COLO668 (cell line): ENCODE measurements around the gene CDH23.

ENCODE experiments used
- DNase-seq: peaks from one replicate; lab custom pipeline; 2025; ENCODE audit not compliant: unreplicated experiment; lab: John Stamatoyannopoulos, UW

Gene CDH23

DNA sequence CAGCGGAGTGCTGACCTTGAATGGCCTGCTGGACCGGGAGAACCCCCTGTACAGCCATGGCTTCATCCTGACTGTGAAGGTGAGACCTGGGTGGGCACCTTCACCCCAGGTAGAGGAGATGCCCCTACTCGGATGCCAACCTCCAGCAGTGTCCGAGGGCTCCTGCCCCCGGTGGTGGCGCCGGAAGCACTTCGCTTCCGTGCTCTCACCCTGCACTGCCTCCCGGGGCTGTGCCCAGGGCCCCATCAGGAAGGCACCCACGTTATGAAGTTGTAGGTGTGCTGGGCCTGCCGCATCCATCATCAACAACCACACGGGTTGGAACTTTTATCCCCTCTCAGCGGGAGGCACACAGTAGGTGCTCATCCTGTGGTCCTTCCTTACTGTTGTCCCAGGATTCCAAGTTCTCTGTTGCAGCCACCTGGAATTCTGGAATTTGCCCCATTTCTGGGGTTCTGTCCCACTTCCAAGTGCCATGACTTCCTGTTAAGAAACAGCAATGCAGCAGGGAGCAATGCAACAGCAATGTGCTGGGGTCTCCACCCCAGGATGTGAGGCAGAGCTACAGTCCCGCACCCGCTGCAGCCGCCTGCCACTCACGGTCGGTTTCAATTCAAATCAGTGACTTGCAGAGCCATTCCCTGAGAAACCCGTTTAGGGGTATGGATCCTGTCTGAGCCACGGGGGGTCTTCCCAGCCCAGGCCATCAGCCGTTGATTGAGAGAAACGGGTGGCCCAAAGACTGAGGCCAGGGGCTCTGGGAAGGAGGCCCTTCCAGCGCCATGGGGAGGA, 219.0 kb downstream of the CDH23 start:
- no peak for DNase-seq

- no peak for DNase-seq
These were observed 220.3 kb downstream of the CDH23 start for GRCh38 chr10:71616817-71617654.

DNA sequence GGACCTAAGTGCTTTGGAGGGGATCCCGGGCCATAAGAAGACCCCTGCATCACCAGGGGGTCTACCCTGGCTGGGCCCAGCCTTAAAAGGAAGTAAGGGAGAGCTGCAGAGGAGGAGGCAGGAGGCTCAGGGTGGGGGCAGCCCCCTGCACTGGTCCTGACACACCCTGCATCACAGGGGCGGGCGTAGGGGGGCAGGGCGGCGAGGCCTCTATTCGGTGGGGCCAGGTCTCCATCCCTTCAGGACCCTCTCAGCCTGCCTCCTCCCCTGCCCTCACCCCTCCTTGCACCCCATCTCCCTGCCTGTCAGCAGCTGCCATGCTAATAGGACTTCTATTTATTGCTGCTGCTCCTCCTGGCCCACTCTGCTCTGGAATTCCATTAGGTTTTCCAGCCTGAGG, 221.5 kb downstream of the CDH23 start:
- DNase-seq, result no peak

GRCh38 chr10:71618598-71618997, 221.9 kb downstream of the CDH23 start:
- no peak for DNase-seq

DNA sequence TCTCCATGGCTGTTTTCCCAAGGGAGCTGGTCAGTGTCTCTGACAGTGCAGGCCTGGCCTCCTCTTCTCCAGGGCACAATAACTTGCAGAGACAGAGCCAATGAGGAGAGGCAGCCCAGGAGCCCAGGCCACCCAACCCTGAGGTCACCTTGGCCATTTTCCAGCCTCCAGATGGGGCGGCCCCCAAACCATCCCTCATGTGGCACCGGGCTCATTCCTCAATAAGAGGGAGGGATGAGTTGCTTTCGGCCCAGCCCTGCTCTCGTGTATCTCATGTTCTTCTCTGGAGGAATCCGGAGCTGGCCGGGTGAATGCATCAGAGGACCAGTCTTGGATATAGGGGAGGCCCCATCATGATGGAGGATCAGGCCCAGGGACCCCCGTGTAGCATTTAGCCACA, 223.9 kb downstream of the CDH23 start:
- no peak for DNase-seq

- DNase-seq, result no peak
These were observed 224.8 kb downstream of the CDH23 start for GRCh38 chr10:71621231-71622153.

DNA sequence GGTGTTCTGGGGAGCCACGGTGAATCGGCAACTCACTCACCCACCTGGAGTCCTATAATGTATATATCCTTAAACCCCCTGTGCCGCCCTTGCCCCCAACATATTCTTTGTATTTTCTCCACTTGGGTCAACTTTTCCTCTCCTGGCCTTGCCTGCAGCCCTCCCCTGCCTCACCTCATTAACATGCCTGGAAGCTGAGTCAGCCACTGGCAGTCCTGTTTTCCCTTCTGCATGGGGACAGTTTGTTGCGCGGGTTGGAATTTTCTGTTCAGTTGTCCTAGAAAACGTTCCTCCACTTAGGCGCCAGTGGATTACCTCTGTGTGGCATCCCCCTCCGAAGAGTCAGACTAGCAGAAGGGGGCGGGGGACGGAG, 225.4 kb downstream of the CDH23 start:
- no peak for DNase-seq

DNA sequence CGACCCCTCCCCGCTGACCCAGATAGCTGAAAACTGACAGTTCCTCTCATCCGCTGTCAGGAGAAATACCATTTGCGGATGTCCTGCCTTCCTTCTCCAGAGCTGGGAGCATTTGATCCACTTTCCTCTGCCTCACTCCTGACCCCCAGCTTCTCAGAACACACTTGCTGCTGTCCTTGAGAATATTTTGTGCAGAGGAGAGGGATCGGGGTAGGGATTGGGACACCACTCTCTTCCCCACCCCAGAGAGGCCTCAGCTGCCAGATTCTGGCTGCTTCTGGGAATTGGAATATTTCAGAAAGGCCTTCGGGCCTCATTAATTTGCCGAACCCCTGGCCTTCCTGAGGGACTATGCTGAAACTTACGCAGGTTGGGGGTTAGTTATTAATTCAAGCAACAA, 225.9 kb downstream of the CDH23 start:
- DNase-seq, result no peak

DNA sequence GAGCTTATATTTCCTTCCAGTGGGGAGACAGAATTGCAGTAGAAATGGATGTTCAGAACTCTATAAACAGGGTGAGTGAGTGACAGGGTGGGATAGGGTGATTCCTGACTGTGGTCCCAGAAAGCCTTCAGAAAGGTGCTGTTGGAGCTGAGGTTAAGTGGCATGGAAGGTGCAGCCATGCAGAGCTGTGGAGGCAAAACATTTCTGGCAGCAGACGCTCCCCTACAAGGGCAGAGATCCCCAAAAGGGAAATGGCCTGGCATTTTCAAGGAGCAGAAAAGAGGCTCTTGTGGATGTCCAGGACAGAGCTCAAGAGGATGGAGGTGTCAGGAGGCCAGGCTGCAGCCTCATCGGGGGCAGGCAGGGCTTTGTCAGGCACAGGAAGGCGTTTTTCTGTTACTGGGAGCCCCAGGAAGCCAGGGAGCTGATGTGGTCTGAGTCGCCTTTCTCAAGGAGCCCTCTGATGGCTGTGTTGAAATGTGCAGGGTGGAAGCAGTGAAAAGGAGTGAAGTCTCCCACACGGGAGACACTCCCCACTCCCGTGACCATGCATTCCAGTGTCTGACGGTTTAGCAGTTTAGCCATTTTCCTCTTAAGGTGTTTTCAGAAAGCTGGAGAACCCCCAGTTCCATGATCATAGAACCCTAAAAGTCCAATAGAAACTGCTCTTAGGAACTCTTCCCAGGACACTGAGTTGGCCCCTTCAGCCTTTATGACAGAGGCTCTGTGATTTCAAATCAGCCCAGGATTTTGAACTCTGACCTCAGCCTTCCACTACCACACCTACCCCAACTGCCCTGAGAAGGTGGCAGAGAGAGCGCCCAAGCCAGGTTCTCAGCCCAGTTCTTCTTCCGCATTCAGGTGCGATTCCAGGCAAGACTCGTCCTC, 226.6 kb downstream of the CDH23 start:
- no peak for DNase-seq

GRCh38 chr10:71623986-71624291, 227.2 kb downstream of the CDH23 start:
- no peak for DNase-seq

- no peak for DNase-seq
These were observed 228.9 kb downstream of the CDH23 start for GRCh38 chr10:71625445-71626175.

GRCh38 chr10:71627230-71627939, 230.7 kb downstream of the CDH23 start:
- DNase-seq, result no peak

DNA sequence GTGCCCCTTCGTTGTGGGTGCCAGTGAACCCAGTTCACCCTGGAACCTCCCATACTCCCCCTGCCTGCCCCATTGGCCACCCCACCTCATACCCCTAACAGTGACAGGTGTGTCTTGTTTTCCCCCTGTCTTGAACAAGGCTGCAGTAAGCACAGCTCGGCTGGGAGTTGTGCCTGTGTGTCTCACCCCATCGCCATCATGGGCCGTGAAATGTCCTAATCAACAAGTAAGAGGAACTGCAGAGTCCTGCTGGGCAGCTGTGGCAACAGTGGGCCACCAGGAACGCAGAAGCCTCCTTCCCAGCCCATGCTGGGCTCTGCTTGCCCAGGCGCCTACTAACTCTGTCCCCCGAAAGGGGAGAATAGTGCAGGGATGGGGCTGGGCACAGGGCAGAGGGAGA, 231.2 kb downstream of the CDH23 start:
- no peak for DNase-seq

GRCh38 chr10:71629131-71629530, 232.4 kb downstream of the CDH23 start:
- DNase-seq, result no peak

DNA sequence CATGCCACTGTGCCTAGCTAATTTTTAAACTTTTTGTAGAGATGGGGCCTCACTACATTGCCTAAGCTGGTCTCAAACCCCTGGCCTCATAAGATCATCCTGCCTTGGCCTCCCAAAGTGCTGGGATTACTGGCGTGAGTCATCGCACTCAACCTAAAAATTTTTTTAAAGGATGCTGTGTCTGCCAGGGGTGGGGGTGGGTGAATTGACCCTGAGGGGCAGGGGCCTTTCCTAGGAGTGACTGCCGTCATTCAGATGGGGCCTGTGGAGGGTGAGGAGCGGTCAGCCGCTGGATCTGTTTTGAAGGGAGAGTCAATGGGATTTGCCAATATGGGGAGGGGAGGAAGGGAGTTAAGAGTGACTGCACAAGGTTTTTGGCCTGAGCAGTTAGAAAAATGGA, 233.4 kb downstream of the CDH23 start:
- DNase-seq, result no peak

- no peak for DNase-seq
These were observed 234.5 kb downstream of the CDH23 start for GRCh38 chr10:71631007-71631861.

GRCh38 chr10:71632200-71632820, 235.6 kb downstream of the CDH23 start:
- DNase-seq, result no peak
